Frontal cortex (tissue), 4 donors: Measurements from ENCODE around the gene R3HDM1. TPM values are rescaled to one million over a fixed set of nuclear protein-coding genes. Genes with fewer than 3 reads are reported as not detected.
"Not testable (repeated sequence)": the region's sequence is repeated elsewhere in the genome, so short reads cannot be mapped to it uniquely, and the experiment has no call there.

Source experiments
- DNase-seq, 2 donors: peaks; one replicate each; pipeline ENCODE4 v3.0.0; 2012; ENCODE audit warnings: low spot score in 2 of 2
- FAIRE-seq: peaks from 2 replicates; lab custom pipeline; 2012; peaks lifted over from hg19 to GRCh38; lab: Jason Lieb, UNC
- total RNA-seq: library from RNA; depleted of rRNA; stranded (reverse); fragments of >200 nt; gene quantifications from one replicate; pipeline ENCODE4 v1.2.3, GENCODE V29; 2014
- donor health status: control.
- donor health status: control.
- donor health status: control.

R3HDM1 gene
- total RNA-seq, 1 donor from 2014 or later: 93.8 TPM

DNA sequence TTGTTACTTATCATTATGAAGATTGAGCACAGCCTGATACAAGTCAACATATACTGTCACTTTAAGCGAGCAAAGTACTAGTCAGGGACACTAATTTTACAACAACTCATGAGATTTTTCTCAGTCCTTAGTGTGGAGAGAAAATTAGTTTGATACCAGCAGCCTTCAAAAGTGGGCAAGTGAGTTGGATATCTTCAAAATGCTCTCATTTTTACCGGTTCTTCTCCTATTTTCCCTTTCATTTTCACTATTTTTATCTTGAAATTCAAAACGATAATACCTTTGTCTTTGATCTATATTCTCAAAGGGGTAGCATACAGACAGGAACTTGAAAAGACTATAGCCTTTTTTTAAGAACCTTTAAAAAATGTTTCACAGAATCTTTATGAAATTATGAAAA lies 158.4 kb downstream of the R3HDM1 start:
- FAIRE-seq (no peak), DNase-seq (no peak)

DNA sequence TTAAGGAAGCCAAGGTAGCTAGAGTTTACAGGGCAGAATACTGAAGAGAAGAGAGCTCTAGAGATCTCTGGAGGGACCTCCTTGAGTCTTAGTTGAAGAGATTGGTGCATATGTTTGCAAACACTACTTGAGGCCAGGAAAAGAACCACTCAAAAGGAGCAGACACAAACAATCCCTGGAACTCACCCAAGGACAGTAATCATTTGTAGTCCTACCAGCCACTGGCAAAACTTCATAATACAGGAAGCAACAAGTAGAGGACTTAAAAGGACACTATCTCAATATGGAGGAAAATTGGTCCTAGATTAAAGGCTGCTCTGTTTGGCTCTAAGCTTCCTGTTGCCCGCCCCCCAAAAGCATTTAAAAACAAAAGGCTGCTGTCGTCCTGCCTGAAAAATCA lies 163.4 kb downstream of the R3HDM1 start:
- FAIRE-seq: no peak
- DNase-seq: no peak

DNA sequence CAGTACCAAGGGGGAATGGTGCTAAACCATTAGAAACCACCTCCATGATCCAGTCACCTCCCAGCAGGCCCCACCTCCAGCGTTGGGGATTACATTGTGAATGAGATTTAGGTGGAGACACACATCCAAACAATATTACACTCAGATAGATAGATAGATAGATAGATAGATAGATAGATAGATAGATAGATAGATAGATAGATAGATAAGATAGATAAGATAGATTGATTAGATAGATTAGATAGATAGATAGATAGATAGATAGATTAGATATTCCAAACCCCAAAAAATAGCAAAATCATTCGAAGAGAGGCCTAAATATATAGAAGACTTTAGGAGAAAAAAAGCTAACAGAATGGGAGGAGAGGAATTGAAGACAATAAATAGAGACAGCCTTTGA lies 167.6 kb downstream of the R3HDM1 start:
- FAIRE-seq: no peak
- no peak for DNase-seq

DNA sequence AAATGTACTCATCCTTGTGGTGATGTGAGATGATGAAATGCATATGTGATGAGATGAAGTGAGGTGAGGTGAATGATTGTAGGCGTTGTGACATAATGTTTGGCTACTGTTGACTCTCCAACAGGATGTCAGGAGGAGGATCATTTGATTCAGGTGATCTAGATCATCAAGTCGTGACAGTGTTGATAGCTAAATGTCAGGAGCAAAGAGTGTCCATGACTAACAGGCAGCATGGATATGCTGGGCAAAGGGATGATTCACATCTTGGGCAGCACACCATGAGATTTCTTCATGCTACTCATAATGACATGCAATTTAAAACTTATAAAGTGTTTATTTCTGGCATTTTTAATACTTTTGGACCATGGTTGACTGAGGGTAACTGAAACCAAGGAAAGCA lies 170.2 kb downstream of the R3HDM1 start:
- FAIRE-seq (no peak), DNase-seq (no peak)

DNA sequence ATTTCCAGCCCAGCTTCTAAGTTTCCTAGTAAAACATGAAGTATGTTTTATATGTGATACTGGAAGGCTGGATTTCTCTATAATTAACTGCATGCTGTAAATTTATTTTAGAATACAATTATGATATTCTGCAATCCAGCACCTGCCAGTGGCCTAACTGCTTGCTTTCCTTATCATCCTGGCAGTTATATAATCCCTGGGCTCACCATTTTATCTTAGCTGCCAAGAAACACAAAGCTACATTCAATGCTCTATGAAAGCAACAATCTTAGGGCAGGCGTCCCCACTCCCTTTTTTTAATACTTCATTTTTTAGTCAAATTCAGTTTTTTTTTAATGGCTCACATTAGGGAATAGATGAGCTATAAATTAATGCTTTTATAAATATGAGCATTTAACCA lies 172.0 kb downstream of the R3HDM1 start:
- no peak for FAIRE-seq
- no peak for DNase-seq

DNA sequence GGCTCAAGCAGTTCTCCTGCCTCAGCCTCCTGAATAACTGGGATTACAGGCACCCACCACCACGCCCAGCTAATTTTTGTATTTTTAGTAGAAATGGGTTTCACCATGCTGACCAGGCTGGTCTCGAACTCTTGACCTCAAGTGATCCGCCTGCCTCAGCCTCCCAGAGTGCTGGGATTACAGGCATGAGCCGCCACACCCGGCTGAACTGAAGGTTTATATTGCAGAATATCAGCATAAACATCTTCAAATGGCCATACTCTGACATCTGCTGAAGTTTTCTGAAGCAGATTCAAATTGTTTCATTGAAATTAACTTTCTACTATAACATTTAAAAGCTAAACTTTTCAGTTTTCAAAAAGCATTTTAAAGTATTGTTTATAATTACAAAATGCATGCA lies 172.8 kb downstream of the R3HDM1 start:
- FAIRE-seq, DNase-seq: not testable (repeated sequence)

DNA sequence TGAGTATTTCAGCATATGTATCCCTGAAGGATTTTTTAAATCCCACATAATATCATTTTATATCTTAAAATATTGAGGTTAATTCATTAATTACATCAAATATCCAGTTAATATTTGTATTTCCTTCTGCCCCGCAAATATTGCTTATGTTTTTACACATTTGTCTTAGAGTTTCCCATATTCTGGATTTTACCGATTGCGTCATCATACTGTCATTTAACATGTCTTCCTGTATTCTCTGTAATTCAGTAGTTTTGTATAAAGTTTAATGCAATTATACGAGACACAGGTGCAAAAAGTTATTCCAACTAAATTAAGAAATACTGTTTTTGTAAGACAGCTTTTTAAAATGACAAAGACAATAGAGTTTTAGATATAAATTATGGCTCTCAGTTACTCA lies 176.9 kb downstream of the R3HDM1 start:
- FAIRE-seq (no peak), DNase-seq (no peak)

DNA sequence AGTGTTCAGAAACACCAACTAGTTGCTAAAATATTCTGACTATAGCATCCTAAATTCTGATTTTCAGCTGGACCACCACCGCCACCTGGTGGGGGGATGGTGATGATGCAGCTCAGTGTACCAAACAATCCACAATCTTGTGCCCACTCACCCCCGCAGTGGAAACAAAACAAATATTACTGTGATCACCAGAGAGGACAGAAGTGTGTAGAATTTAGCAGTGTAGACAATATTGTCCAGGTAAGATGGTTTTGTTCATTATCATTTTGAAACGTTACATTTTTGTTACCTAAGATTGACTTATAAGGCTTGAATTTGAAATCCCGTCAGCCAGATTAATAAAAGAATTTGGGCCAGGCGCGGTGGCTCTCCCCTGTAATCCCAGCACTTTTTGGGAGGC lies 178.7 kb downstream of the R3HDM1 start:
- DNase-seq (peak; percentile 49 to 53), FAIRE-seq (peak; percentile 73)

DNA sequence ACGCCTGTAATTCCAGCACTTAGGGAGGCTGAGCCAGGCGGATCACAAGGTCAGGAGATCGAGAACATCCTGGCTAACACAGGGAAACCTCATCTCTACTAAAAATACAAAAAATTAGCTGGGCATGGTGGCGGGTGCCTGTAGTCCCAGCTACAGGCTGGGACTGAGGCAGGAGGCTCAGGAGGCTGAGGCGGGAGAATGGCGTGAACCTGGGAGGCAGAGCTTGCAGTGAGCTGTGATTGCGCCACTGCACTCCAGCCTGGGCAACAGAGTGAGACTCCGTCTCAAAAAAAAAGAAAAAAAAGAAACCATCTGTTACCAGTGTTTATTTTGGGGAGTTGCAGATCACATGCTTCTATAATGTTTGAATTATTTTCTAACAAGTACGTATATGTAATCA lies 183.8 kb downstream of the R3HDM1 start:
- not testable (repeated sequence) for FAIRE-seq, DNase-seq

DNA sequence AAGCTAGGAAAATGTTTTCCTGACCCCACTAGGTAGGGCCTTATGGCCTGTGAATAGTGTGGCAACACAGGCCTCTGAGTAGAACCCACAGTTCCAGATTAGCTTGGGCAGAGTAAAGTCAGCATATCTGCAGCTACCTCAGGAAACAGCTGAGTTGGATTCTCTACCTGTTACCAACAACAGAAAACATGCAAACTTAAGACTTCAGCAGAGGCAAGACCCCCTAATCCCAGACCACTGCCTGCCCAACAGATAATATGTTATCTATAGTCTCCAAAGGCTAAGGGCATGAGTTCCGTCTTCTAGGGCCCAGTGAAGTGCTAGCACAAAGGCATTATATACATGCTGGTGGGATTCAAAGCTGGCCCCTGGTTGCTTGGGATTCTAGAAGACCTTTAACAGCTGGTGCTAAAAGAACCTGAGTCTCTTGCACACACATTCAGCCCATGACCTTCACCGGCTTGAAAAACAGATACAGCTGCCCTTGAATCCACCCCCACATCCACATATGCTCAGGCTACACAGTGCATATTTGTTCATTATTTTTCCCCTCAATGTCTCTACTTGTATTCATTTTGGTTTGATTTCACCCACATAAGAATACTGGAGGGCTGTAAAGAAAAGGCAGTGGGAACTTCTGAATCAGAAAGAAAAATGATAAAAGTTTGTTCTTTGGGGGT lies 196.9 kb downstream of the R3HDM1 start:
- FAIRE-seq (no peak), DNase-seq (no peak)

DNA sequence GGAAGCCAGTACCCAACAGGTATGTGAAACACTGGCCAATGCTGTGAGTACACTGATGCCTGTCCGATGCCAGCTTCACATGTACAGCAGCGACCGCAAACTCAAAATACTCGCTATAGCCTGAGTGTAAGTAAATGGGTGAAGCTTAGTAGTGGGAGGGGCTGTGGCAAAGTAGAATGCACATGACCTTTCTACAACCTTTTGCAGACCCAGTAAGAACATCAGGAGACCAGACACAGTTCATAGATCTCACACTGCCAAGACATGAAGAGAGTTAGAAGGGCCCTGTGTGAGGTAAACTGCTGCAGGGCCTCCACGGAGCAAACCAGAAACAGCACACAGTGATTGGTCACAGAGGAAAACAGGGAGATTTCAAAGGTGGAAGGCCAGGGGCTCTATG lies 201.3 kb downstream of the R3HDM1 start:
- no peak for DNase-seq
- FAIRE-seq: no peak

DNA sequence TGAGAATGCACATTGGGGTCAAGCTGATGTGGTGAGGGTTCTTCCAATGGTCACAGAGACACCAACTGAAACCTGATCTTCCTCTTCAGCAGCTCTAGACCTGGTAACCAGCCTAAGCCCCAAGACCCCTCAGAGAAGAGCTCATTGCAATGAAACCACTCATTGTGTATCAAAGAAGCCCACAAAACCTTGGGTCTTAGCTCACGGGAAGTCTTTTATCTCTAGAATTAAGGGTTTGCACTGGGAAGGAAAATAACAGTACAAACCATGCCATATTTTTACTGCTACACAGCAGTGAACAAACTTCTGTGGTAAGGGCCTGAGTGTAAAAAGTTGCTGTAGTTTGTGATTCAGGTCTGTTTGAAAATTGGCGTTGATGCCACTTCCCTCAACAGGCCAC lies 201.8 kb downstream of the R3HDM1 start:
- no peak for FAIRE-seq
- no peak for DNase-seq

DNA sequence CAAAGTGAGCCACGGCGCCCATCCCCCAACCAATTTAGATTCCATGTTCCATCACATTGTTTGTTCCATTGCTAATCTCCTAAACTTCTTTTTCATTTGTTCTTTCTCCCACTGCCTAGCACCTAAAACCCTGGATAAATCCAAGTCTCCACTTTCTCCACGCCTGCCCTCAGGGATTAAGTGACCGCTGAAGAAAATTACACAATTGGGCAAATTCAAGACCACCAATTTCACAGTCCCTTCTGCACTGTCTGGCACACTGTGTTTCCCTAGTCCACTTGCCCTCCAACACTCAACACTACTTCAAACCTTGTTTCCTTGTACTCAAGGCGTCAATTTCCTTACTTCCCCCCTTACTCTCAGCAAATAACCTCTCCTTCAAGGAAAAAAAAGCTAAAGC lies 205.3 kb downstream of the R3HDM1 start:
- DNase-seq (no peak), FAIRE-seq (no peak)

DNA sequence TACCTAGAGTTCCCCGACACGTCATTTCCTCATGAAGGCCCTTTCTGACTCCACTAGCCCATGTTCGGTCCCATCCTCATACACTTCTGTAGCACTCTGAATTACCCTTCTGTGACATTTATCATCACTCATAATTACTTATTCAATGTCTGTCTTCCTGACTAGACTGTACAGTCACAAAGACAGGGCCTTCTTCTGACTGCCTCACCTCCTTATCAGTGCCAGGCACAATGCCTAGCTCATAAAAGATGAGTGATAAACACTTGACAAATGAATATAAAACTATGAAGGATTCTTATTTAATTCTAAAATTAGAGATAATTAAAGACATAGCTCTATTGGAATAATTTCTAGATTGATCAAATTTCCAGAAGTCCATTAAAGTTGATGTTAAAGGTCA lies 208.9 kb downstream of the R3HDM1 start:
- FAIRE-seq: no peak
- DNase-seq: no peak

DNA sequence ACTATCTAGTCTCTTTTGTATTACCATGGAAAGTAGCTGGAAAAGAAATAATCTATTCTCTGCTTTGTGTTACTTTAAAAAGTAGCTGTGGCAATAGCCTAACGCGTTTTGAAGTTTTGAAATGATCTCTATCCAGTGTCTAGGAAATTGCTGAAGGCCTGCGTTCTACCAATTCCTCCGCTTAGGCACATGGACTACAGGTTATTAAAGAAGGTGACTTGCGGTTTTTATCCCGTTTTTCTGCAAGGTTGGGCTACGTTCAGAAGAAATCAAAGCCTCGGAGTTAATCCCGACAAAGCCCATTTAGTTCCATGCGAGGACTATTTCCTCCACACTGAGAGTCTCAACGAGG lies 209.7 kb downstream of the R3HDM1 start:
- DNase-seq (no peak), FAIRE-seq (no peak)

DNA sequence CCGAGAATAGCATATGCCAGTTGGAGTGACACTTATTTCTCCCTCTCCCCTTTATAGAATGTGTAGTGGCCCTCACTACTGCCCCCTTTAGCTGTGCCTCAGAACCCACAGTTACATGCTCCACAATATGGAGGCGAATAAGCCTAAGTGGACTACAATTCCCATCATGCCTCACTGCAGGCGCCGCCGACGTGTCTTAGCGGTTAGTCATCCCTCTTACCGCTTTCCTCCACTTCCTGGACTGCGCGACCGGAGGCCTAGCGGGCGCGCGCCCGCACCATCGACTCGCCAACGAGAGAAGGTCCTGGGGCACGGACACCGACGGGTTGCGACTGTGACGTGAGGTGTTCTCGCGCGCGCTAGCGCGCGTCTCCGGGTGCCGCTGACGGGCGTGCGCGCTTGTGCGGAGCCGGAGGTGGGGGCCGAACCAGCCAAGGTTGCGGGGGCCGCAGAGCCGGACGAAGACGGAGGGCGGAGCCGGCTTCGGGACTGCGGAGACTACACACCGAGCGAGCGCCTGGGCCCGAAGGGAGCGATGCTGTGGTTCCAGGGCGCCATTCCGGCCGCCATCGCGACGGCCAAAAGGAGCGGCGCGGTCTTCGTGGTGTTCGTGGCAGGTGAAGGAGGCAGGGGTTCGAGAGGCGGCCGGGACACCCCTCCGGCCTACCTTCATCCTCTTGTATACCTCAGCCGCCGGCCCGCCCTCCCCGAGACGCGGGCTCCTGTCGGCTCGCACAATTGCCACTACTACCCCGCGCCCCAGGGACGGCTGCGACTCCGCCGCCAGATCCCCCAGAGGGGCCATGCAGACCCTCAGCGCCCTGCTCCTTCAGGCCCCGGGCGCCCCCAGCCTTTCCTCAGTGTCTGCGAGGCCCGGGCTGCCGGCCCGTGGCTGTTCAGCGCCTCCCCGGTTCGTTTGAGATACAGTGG lies 210.4 kb downstream of the R3HDM1 start, which contains the start of gene UBXN4:
UBXN4 (plus strand) TSS at position 461 of the 930 bp plus-strand sequence; CDS start at position 536, 75 bp downstream.
- DNase-seq (peak; percentile 88 to 90), FAIRE-seq (no peak)

DNA sequence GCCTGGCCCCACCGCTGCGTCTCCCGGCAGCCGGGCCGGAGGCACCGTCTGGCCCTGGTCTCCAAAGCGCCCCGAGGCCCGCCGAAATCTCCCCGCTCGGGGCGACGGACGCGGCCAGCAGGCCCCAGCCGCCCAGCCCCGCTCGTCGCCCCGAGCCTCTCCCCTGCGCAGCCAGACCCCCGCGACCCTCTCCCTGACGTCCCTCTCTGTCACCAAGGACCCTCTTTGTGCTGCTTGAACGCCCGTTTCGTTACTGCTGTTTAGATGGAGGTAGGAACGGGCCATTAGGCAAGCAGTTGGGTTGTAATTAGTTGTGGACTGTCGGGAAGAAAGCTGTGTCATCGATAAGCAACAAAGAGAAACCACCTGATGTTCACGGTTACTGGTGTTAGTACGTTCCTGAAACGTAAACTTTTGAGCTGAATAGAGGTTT lies 211.1 kb downstream of the R3HDM1 start:
- FAIRE-seq: no peak

DNA sequence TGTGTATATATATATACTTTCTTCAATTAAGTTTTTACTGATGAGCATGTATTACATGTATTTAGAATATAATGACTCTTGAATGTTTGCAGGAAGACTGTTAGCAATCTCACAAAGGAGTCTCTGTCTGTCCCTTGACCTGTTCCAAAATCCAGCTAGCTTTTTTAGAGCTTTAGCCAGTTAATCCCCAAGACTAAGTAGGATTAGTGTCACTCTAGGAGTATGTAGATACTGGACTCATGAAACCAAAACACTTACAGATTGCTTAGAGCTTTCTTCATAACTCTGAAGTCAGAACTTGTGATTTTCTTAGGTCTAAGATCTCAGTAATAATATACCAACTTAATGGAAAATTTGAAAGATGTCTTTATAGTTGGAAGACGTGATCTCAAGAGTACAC lies 212.6 kb downstream of the R3HDM1 start:
- DNase-seq (no peak), FAIRE-seq (no peak)

More for the DNA sequence above, 211.1 kb downstream of the R3HDM1 start:
- peak; percentile 35 to 37 for DNase-seq

DNA sequence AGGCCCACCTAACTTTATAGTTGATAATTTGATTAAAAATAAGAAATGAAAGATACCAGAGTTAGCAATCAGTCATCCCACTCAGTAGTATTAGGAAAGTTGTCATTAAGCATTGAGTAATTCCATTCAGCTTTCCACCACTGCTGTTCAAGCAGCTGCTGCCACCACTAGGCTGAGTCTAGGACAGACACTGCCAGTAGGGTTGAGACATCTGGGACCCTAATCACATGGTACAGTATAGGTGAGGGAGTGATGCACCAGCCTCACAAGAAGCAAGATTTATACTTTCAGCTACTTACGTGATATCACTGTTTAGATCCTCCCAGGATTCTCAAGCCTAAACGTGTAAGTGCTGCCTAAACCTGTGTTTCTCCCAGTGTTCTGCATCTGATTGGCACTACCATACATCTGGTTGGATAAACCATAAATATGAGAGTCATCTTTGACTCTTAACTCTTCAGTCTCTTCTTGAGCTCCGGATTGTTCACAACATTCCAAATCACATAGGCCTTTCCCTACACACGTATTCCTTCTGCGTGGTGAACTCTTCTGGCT lies 213.6 kb downstream of the R3HDM1 start:
- DNase-seq (peak in 1 of 2 donors; percentile 16), FAIRE-seq (no peak)

DNA sequence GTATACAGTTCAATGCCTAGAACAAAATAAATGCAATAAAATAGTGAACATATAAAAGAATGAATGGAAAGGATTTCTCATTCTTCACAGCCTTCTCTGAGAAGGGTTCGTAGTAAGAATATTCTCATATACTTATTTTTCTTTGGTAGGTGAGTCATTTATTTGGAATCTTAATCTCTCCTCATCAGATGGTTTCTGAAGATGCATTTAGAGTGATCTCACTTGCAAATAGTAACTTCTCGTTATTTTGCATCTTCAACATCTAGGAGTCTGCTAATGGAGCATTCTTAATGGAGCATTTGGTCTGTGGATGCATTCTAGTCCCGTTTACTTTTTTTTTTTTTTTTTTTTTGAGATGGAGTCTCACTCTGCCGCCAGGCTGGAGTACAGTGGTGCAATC lies 214.3 kb downstream of the R3HDM1 start:
- FAIRE-seq (no peak), DNase-seq (no peak)

DNA sequence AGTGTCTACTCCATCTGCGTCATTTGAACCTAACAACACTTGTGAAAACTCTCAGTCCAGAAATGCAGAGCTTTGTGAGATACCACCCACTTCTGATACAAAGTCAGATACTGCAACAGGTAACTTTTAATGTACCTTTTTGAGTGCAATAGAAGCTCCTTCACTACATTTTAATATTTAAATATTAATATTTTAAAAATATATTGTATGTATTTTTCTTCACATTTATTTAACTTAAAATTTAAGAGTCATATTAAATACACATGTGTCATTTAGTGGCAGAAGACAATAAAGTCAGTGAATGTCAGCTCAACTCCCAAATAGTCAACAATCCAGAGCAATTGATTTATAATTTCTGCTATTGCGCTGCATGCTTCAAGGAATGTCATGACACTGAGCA lies 224.3 kb downstream of the R3HDM1 start:
- DNase-seq (no peak), FAIRE-seq (no peak)
